ENCODE data around the gene AK4. TPM values are rescaled to one million over a fixed set of nuclear protein-coding genes. Genes with fewer than 3 reads are reported as not detected.

The AK4 gene
- total and polyA plus RNA-seq, 2 of the 8 experiments (the other 6 are each of a cell fraction or from before 2014, with no cell fraction given) = 64.5 to 175 TPM

DNA sequence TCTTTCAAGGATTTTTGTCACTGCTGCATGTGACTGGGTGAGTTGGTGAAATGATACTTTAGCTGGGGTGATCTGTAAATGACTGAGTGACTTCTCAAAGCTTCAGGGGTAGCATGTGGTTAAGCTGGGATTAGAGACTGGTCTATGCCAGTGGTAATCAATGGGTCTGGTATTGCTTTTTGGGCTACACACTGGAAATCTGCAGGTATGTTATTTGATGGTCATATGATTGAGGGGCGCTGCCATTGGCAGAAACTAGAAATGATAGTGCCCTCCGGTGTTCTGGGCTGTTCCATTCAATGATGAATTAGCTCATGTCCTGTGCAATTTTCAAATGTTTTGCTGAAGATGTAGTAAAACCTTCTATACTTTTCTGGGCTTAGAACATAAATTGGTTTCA, 121.6 kb downstream of the AK4 start:
- no peak for FAIRE-seq
- Histone ChIP-seq H4K8ac (ENCODE audit: extremely low read depth, insufficient read depth, low read length) (no peak overlapping the region), H3K4me3 (ENCODE audit: extremely low read depth in 1 of 4, insufficient read depth in 2 of 4, low read depth in 3 of 4, low read length in 4 of 4) (no peak overlapping the region), H3K23ac (ENCODE audit: insufficient read length) (no peak overlapping the region), H3K9ac (replicated peaks in 1 of 4; ENCODE audit: extremely low read depth in 1 of 4, low read depth in 3 of 4, low read length in 3 of 4) (no peak overlapping the region), H3K79me2 (ENCODE audit: control insufficient read depth in 1 of 2, insufficient read depth in 2 of 2, low read length in 2 of 2) (no peaks in the 10 kb centered on the region), H3K23me2 (ENCODE audit: low read depth, low read length) (peaks cover 2% of the 10 kb centered on the region), H3K56ac (replicated peaks; ENCODE audit: insufficient read length, low read depth, low read length) (no peak overlapping the region), H3K79me1 (ENCODE audit: low read depth, low read length) (no peaks in the 10 kb centered on the region), H3K14ac (ENCODE audit: insufficient read length) (no peak overlapping the region), H2BK20ac (ENCODE audit: low read length) (no peak overlapping the region), H3K36me3 (ENCODE audit: control insufficient read depth in 2 of 4, insufficient read depth in 4 of 4, low read length in 3 of 4) (no peaks in the 10 kb centered on the region), H3K4ac (replicated peaks; ENCODE audit: insufficient read length, low read depth, low read length) (no peak overlapping the region), H2AFZ (ENCODE audit: low read length) (no peak overlapping the region), H2AK5ac (ENCODE audit: low read depth, low read length) (no peak overlapping the region), H3K4me1 (replicated peaks in 1 of 4; ENCODE audit: control insufficient read depth in 3 of 4, insufficient read depth in 4 of 4, low read length in 3 of 4) (peaks cover 0 to 5% (median 3%) of the 10 kb centered on the region in 4 experiments; a peak in 5 of 7 replicates), H2BK12ac (ENCODE audit: low read depth, low read length) (no peak overlapping the region), H3K18ac (ENCODE audit: extremely low read depth, low read length) (no peak overlapping the region), H2BK5ac (ENCODE audit: low read depth, low read length) (no peak overlapping the region), H4K91ac (replicated peaks; ENCODE audit: insufficient read length, low read length) (no peak overlapping the region), H3K4me2 (ENCODE audit: insufficient read depth in 1 of 2, low read depth in 2 of 2, low read length in 2 of 2) (no peak overlapping the region), H2BK120ac (replicated peaks; ENCODE audit: low read depth, low read length) (no peak overlapping the region), H2BK15ac (ENCODE audit: low read length) (no peak overlapping the region), H4K20me1 (replicated peaks in 1 of 2; ENCODE audit: control insufficient read depth in 1 of 2, insufficient read depth in 2 of 2, low read length in 2 of 2) (no peaks in the 10 kb centered on the region), H3K9me3 (ENCODE audit: insufficient read depth in 2 of 2, low read depth in 1 of 2, low read length in 1 of 2) (no peaks in the 10 kb centered on the region), H4K5ac (ENCODE audit: insufficient read length, low read depth, low read length) (no peak overlapping the region), H3K27me3 (replicated peaks in 1 of 4; ENCODE audit: control insufficient read depth in 3 of 4, extremely low read depth in 1 of 4, insufficient read depth in 3 of 4, low read length in 3 of 4) (no peaks in the 10 kb centered on the region; a peak in 3 of 7 replicates), H3K27ac (ENCODE audit: low read depth, low read length) (no peak overlapping the region)
- no peak for DNase-seq (ENCODE audit: low read depth in 1 of 2, low spot score in 2 of 2)
- POLR2A ChIA-PET (ENCODE audit: partially characterized antibody) = no interaction called here
- 75% methylated on average over 2 of the region's 2 CpGs; no CpG with 5 or more reads in 1 of the 2 experiments for WGBS, 2 experiments (ENCODE audit: extremely low coverage in 1 of 2, insufficient coverage in 1 of 2, insufficient read length in 1 of 2, insufficient replicate concordance in 2 of 2, low coverage in 1 of 2, low lambda C conversion rate in 2 of 2, missing lambda C conversion rate in 1 of 2)
- CTCF ChIA-PET (ENCODE audit: partially characterized antibody) = interaction anchor here (0.7 to 1.2 kb wide), 2 partner anchors 28 to 162 kb away, joined by 3 to 4 read pairs; no protein-coding TSS in a partner anchor
- no peak for TF ChIP-seq RNF2 (IDR thresholded peaks at IDR 0.05; ENCODE audit: borderline replicate concordance, low read depth, low read length, missing control alignments, poor library complexity, severe bottlenecking)
- no peak for TF ChIP-seq POU5F1 (IDR thresholded peaks at IDR 0.05; ENCODE audit: low read depth, low read length)
- TF ChIP-seq CBX5 (IDR thresholded peaks at IDR 0.05; ENCODE audit: low read depth, low read length) = no peak
- TF ChIP-seq KDM1A (IDR thresholded peaks at IDR 0.05; ENCODE audit: borderline replicate concordance, low read length) = no peak
- TF ChIP-seq CHD2 (IDR thresholded peaks at IDR 0.05; ENCODE audit: low read length) = no peak
- TF ChIP-seq TAF1 (IDR thresholded peaks at IDR 0.05; ENCODE audit: low read depth, low read length) = no peak
- TF ChIP-seq NRF1 (IDR thresholded peaks at IDR 0.05; ENCODE audit: low read depth, low read length) = no peak
- TF ChIP-seq CTBP2 (IDR thresholded peaks at IDR 0.05; ENCODE audit: borderline replicate concordance, insufficient read depth, insufficient read length, low read length) = no peak
- no peak for TF ChIP-seq CEBPB (IDR thresholded peaks at IDR 0.05; ENCODE audit: low read depth, low read length)
- no peak for TF ChIP-seq KDM4A (IDR thresholded peaks at IDR 0.05; ENCODE audit: low read depth, low read length, severe bottlenecking)
- no peak for TF ChIP-seq HDAC2 (IDR thresholded peaks at IDR 0.05; ENCODE audit: borderline replicate concordance in 1 of 2, low read depth in 2 of 2, low read length in 2 of 2)
- TF ChIP-seq FOSL1 (IDR thresholded peaks at IDR 0.05; ENCODE audit: insufficient read depth, low read depth, low read length) = no peak
- no peak for TF ChIP-seq RXRA (IDR thresholded peaks at IDR 0.05; ENCODE audit: insufficient read depth, low read depth, low read length)
- no peak for TF ChIP-seq POLR2A (IDR thresholded peaks at IDR 0.05; ENCODE audit: control extremely low read depth in 1 of 2, low read depth in 2 of 2, low read length in 2 of 2)

All from H1 (cell line).